GM19035 (cell line): Measurements from ENCODE around the gene DNAH8.
"Not testable (repeated sequence)": the region's sequence is repeated elsewhere in the genome, so short reads cannot be mapped to it uniquely, and the experiment has no call there.

Source experiments
- ATAC-seq: cut with Tn5 transposase; IDR thresholded peaks from one replicate; pipeline ENCODE4 v1.9.1; 2021; ENCODE audit not compliant: unreplicated experiment

The DNAH8 gene

DNA sequence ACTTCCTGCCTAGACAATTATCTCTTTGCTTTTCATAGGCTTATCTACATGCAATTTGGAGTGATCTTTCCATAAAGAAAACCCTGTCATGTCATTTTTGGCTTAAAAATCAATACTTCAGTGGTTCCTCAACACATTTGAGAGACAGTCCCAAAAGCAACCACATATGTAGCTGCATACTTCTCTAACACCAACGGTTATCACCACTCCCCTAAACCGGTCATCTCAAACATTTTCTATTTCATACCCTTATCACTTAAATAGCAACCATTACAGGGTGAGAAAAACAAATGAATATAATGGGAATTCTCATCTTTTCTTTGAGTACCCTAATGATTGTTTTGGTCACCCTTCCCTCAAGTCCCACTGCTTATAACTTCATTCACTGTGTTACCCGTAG, 17.3 kb upstream of the DNAH8 start:
- no peak for ATAC-seq

DNA sequence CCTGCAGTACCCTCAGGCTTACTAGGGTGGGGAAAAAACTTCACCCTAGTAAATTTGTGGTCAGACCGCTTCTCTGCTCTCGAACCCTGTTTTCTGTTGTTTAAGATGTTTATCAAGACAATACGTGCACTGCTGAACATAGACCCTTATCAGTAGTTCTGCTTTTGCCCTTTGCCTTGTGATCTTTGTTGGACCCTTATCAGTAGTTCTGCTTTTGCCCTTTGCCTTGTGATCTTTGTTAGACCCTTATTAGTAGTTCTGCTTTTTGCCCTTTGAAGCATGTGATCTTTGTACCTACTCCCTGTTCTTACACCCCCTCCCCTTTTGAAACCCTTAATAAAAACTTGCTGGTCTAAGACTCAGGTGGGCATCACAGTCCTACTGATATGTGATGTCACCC, 15.4 kb upstream of the DNAH8 start:
- not testable (repeated sequence) for ATAC-seq

GRCh38 chr6:38701551-38701950, 13.6 kb upstream of the DNAH8 start:
- ATAC-seq, result no peak

DNA sequence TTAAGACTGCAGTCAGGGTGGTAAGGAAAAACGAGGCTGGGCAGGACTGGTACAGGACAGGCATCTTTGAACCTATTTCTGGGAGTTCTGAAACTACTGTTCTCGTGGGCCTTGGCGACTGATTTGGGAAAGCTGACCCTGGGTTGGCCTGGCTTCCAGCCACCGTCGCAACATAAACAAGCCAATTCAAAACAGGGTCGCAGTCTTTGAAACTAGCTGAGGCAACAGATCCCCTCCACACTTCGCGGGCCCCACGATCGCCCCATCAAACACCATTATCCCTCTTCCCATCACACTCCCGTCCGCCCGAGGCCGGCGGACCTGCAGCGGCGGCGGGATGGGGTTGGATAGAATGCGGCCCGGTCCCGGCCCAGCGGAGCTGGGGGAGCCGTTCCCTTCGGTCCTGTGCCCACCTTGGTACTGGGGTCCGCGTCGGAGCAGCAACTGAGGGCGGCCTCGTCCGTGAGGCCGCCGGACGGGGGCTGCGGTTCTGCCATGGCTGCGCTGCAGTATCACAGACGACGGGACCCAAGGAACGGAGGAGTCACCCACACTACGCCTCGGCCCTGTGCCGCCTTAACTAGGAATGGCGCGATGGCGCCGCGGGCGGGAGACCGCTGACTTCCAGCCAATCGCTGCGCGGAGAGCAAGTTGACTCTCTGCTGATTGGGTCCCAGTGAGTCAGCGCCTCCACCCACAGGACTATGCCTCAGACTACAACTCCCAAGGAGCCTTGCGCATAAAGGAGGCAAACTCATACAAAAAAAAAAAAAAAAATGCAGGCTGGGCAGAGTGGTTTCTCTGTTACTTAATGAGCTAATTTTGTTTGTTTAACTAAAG, 12.3 kb upstream of the DNAH8 start, which contains the start of gene GLO1:
TSS of gene GLO1 (minus strand) at position 588 of the 840 bp plus-strand sequence. CDS start at position 497, 91 bp downstream.
- ATAC-seq, result peak; percentile 100

GRCh38 chr6:38703949-38704590, 11.0 kb upstream of the DNAH8 start:
- ATAC-seq, result no peak

DNA sequence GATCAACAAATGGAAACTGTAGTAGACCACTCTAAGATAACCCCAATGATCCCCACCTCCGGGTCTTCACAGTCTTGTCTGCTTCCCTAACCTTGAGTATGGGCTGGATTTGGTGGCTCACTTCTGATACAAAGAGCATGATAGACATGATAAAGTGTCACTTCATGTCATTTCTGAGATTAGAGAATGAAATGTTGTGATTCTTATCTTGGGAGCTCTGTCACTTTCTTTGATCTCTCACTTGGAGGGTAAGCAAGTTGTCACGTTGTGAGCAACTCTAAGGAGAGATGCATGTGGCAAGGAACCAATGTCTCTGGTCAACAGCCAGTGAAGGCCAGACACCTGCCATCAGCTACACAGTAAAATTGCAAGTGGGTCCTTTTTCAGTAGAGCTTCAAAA, 9.2 kb upstream of the DNAH8 start:
- no peak for ATAC-seq

DNA sequence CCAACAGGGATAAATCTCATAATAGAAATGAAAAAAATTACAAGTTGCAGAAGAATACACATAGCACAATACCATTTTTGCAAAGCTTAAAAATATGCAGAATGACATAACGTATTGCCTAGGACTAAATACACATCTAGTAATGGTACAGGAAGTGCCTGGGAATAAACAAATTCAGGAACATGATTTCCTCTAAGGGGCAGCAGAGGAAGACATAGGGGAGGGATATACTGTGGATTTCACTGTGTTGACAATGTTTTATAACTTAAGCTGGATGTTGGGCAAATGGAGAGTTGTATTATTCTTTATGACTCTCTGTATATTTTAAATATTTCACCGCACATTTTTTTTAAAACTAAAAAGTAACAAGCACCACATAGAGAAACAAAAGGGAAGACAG, 6.6 kb upstream of the DNAH8 start:
- ATAC-seq, result no peak

GRCh38 chr6:38713812-38714211, 1.3 kb upstream of the DNAH8 start:
- no peak for ATAC-seq

- ATAC-seq, result no peak
Observed at GRCh38 chr6:38714239-38715015, 684 bp upstream of the DNAH8 start.

DNA sequence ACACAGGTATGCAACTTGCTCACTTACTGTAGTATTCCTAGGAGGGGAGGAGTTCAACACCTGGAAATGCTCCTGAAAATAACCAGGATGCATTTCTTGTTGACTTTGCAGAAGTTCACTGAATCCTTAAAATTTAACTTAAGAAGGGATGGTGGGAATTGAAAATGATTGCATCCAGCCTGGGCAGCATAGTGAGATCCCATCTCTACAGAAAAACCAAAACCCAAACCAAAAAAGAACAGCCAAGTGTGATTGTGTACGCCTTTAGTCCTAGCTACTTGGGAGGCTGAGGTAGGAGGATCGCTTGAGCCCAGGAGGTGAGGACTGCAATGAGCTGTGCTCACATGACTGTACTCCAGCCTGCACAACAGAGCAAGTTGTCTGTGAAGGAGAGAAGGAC, 1.7 kb downstream of the DNAH8 start:
- ATAC-seq, result no peak

DNA sequence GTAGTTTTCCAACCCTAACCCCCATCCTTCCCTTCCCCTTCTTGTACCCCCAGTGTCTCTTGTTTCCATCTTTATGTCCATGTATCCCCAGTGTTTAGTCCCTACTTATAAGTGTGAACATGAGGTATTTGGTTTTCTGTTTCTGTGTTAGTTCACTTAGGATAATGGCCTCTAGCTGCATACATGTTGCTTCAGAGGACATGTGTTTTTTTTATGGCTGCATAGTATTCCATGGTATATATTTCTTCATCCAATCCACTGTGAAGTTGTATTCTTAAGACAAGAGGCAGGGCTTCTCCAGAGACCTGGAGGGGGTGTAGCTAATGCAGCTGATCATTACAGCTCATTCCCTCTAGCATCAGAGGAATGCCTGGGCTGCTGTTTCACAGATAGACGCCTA, 4.2 kb downstream of the DNAH8 start:
- ATAC-seq, result no peak

DNA sequence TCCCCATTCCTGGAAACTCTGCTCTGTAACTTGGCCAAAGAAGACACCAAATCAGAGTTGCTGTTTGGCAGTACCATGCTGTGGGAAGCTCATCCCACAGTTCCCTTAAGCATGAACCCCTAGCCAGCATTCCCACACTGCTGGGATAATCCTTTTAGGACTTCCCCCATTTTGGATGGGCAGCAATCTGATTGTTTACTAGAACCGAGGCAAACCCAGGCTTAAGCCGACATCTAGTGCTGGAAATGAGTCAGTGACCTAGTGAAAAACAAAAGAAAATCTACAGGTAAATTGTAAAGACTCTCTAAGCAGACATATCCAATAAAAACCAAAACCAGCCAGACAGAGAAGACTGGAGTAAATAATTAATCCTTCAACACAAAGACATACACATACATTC, 5.2 kb downstream of the DNAH8 start:
- ATAC-seq, result no peak

- ATAC-seq, result no peak
Observed at GRCh38 chr6:38722038-38722437, 6.9 kb downstream of the DNAH8 start.

- no peak for ATAC-seq
Observed at GRCh38 chr6:38722727-38723334, 7.7 kb downstream of the DNAH8 start.

GRCh38 chr6:38723783-38724182, 8.7 kb downstream of the DNAH8 start:
- ATAC-seq, result no peak

DNA sequence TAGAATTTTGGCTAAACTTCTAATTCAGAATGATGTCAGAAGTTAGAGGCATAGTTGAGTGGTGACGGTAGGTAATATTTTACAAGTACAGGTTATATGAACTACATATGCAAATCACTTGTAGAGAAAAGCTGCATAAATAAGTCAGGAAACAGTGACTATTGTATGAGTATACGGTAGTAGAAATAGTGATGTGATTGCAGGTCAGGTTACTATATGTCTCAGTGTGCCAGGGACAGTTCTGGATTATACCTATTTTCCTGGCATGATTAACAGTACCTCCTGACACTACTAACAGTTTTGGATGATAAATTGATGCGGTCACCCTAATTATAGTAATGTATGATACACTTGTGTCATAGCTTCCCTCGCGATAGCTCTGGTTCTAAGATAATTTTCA, 9.2 kb downstream of the DNAH8 start:
- ATAC-seq, result no peak

DNA sequence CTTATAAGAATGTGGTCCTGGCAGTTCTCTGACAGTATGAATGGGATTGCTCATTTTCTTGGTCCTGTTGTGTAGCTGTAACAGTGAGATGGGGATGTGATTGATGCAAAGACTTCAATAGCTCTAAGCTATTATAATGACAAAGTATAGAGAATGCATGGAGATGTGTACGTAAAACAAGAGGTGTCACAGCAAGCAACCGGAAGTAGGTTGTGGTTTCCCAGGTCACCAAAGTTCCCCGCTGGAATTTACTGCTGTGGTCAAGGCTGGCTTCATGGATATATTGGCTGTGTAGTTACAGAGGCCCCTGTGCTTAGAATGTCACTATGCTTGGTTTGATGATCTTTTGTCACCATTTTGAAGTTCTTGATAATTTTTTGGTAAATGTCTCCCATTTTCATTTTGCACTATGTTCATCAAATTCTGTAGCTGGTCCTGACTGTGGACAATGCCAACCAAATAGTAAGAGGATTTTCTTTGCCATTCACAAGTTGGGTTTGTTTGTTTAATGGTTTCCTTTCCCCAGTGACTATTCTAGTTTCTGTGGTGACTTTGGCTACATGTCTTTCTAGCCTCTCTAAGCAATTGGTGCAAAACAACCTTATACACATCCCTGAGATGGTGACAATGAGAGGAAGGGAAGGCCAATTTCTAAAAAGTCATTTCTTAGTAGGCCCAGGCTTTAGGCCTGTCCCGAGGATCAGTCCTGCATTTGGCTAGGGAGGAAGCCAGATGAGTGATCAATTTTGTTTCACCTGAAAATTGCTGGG, 10.5 kb downstream of the DNAH8 start:
- ATAC-seq, result no peak

DNA sequence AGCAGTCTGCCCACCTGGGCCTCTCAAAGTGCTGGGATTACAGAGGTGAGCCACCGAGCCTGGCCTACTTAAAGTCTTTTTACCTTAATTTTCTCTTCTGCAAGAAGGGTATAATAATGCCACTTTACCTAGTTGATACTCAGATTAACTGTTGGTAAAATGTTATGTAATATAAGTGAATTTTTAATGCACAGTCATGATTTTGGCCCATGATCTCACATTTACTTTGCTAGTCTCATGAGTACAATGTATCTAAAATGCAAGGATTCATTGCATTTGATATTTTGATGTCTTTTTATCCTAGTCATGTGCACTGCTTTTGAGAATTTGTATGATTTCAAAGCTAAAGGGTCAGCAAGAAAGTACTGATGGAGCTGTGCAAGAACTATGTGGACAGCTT, 13.1 kb downstream of the DNAH8 start:
- ATAC-seq, result no peak

- ATAC-seq, result no peak
Observed at GRCh38 chr6:38730140-38730862, 15.2 kb downstream of the DNAH8 start.

DNA sequence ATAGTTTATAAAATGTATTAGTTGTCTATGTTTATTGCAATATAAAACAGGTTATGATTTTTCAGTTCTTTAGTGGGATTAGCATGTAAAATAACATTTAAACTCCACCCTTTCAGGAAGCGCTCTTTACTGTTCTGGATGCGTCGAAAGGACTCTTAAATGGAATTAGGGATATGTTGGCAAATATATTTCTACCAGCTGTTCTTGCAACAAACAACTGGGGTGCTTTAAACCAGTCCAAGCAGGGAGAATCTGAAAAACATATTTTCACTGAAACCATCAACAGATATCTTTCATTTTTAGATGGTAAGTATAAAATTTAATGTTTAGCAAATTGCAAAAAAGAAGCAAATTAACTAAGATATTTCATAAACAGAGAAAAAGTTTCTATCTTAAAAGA, 21.8 kb downstream of the DNAH8 start:
- ATAC-seq, result no peak
